ENCODE results near the gene GDA. TPM values are rescaled to one million over a fixed set of nuclear protein-coding genes. Genes with fewer than 3 reads are reported as not detected.

Gene GDA
- total RNA-seq, 1 experiment from 2014 or later, result 49.4 TPM

DNA sequence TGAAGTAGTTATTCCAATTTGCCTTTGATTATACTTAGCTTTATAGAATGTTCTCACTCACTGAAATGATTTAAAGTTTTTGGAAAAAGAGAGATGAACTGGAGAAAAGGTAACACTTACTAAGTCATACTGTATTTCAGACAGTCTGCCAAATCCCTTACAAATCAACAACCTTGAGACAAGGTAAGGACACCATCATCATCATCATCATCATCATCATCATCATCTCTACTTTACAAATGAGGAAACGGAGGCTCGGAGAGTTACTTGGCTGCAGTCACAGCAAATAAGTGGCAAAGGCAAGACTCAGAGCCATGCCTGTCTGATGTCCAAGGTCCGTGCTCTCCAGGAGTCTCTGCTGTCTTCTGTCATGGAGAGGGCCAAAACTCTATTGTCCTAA is 9.4 kb downstream of the GDA start:
- TF ChIP-seq, protein P1, sequence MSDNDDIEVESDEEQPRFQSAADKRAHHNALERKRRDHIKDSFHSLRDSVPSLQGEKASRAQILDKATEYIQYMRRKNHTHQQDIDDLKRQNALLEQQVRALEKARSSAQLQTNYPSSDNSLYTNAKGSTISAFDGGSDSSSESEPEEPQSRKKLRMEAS (IDR thresholded peaks at IDR 0.05), result no peak
- TF ChIP-seq POLR2A (IDR thresholded peaks at IDR 0.05; ENCODE audit: borderline replicate concordance, extremely low read depth, insufficient read depth, insufficient read length), result no peak
- H3K4me1 ChIP-seq (ENCODE audit: control insufficient read depth in 1 of 2, insufficient read depth in 2 of 2, low read length in 2 of 2), result peaks cover 21 to 31% of the 10 kb centered on the region in 2 experiments
- BruUV-seq (replicated peaks), result no TSS peak
- H4K20me1 ChIP-seq (ENCODE audit: insufficient read depth), result peaks cover 15% of the 10 kb centered on the region; the same call in 1 of the 2 replicates
- no peaks in the 10 kb centered on the region for H3K9me2 ChIP-seq (ENCODE audit: insufficient read depth)
- H3K4me3 ChIP-seq (replicated peaks in 1 of 2; ENCODE audit: low read depth in 1 of 2, low read length in 2 of 2), result no peak overlapping the region
- H2AFZ ChIP-seq (ENCODE audit: low read depth, low read length, poor library complexity, severe bottlenecking), result no peak overlapping the region
- no peaks in the 10 kb centered on the region for H3K9me3 ChIP-seq (ENCODE audit: control insufficient read depth in 1 of 2, insufficient read depth in 1 of 2, low read depth in 1 of 2, low read length in 2 of 2)
- peaks cover 91% of the 10 kb centered on the region for H3K79me2 ChIP-seq (ENCODE audit: insufficient read depth, low read length)
- H3K27ac ChIP-seq (ENCODE audit: low read depth, low read length), result no peak overlapping the region
- H3K36me3 ChIP-seq (ENCODE audit: control insufficient read depth in 1 of 2, insufficient read depth in 2 of 2, low read length in 2 of 2), result peaks cover 0 to 33% of the 10 kb centered on the region in 2 experiments; a peak in 2 of 4 replicates
- ChIA-PET POLR2A (no interaction called here), CTCF (no interaction called here), RAD21 (ENCODE audit: low non-redundant PET in 1 of 2, low total read pairs in 2 of 2, uncharacterized antibody in 2 of 2, unreplicated experiment in 2 of 2) (no interaction called here)
- intact Hi-C loops (cut with micrococcal nuclease), result no loop called here
- no peak overlapping the region for H3K4me2 ChIP-seq (ENCODE audit: low read length)
- ATAC-seq (no peak), DNase-seq (ENCODE audit: low read depth, low spot score) (no peak)
- no peaks in the 10 kb centered on the region for H3K27me3 ChIP-seq (ENCODE audit: insufficient read depth, low read length)
- H3K9ac ChIP-seq (ENCODE audit: low read length), result no peak overlapping the region

- RAD21 ChIA-PET (ENCODE audit: low non-redundant PET in 1 of 2, low total read pairs in 2 of 2, uncharacterized antibody in 2 of 2, unreplicated experiment in 2 of 2), result no interaction called here
- DNase-seq (ENCODE audit: low read depth, low spot score), result no peak
- no TSS peak for BruUV-seq (replicated peaks)
Observed at GRCh38 chr9:72160446-72161123, 11.3 kb downstream of the GDA start.

More at GRCh38 chr9:72160446-72161123, 11.3 kb downstream of the GDA start:
- Histone ChIP-seq H2AFZ (ENCODE audit: low read depth, low read length, poor library complexity, severe bottlenecking) (no peak overlapping the region), H3K4me2 (ENCODE audit: low read length) (no peak overlapping the region), H3K27ac (ENCODE audit: low read depth, low read length) (no peak overlapping the region), H3K79me2 (ENCODE audit: insufficient read depth, low read length) (peaks cover 84% of the 10 kb centered on the region), H3K9me3 (ENCODE audit: control insufficient read depth in 1 of 2, insufficient read depth in 1 of 2, low read depth in 1 of 2, low read length in 2 of 2) (no peaks in the 10 kb centered on the region), H3K4me1 (ENCODE audit: control insufficient read depth in 1 of 2, insufficient read depth in 2 of 2, low read length in 2 of 2) (peaks cover 6 to 27% of the 10 kb centered on the region in 2 experiments), H3K9ac (ENCODE audit: low read length) (no peak overlapping the region), H3K4me3 (replicated peaks in 1 of 2; ENCODE audit: low read depth in 1 of 2, low read length in 2 of 2) (no peak overlapping the region), H4K20me1 (ENCODE audit: insufficient read depth) (peaks cover 4% of the 10 kb centered on the region; the same call in 1 of the 2 replicates), H3K9me2 (ENCODE audit: insufficient read depth) (no peaks in the 10 kb centered on the region), H3K36me3 (ENCODE audit: control insufficient read depth in 1 of 2, insufficient read depth in 2 of 2, low read length in 2 of 2) (peaks cover 0 to 33% of the 10 kb centered on the region in 2 experiments; a peak in 2 of 4 replicates), H3K27me3 (ENCODE audit: insufficient read depth, low read length) (no peaks in the 10 kb centered on the region)
- TF ChIP-seq SP1 (IDR thresholded peaks at IDR 0.05; ENCODE audit: low read depth) (no peak), JUND (IDR thresholded peaks at IDR 0.05) (no peak), FOSL1 (IDR thresholded peaks at IDR 0.05; ENCODE audit: low read depth) (no peak), POLR2AphosphoS5 (IDR thresholded peaks at IDR 0.05; ENCODE audit: low read depth, low read length) (no peak), POLR2A (IDR thresholded peaks at IDR 0.05; ENCODE audit: borderline replicate concordance, extremely low read depth, insufficient read depth, insufficient read length) (no peak), ZNF274 (IDR thresholded peaks at IDR 0.05; ENCODE audit: low read depth, low read length) (no peak), CTCF (IDR thresholded peaks at IDR 0.05 in 2 of 3, conservative IDR thresholded peaks at IDR 0.05 in 1 of 3; ENCODE audit: borderline replicate concordance in 1 of 3, insufficient read depth in 1 of 3, low read depth in 2 of 3, low read length in 2 of 3) (no peak), SIN3A (IDR thresholded peaks at IDR 0.05; ENCODE audit: low read depth) (no peak)
- TF ChIP-seq, protein P2, sequence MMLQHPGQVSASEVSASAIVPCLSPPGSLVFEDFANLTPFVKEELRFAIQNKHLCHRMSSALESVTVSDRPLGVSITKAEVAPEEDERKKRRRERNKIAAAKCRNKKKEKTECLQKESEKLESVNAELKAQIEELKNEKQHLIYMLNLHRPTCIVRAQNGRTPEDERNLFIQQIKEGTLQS (IDR thresholded peaks at IDR 0.05), result no peak
- TF ChIP-seq, protein P3, sequence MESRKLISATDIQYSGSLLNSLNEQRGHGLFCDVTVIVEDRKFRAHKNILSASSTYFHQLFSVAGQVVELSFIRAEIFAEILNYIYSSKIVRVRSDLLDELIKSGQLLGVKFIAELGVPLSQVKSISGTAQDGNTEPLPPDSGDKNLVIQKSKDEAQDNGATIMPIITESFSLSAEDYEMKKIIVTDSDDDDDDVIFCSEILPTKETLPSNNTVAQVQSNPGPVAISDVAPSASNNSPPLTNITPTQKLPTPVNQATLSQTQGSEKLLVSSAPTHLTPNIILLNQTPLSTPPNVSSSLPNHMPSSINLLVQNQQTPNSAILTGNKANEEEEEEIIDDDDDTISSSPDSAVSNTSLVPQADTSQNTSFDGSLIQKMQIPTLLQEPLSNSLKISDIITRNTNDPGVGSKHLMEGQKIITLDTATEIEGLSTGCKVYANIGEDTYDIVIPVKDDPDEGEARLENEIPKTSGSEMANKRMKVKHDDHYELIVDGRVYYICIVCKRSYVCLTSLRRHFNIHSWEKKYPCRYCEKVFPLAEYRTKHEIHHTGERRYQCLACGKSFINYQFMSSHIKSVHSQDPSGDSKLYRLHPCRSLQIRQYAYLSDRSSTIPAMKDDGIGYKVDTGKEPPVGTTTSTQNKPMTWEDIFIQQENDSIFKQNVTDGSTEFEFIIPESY (IDR thresholded peaks at IDR 0.05; ENCODE audit: extremely low read depth, insufficient replicate concordance, low read length), result no peak
- TF ChIP-seq, protein P1 (IDR thresholded peaks at IDR 0.05), result no peak
- POLR2A ChIA-PET, result no interaction called here
- intact Hi-C loops (cut with micrococcal nuclease), result no loop called here
- no peak for ATAC-seq
- CTCF ChIA-PET, result interaction anchor here (1.0 kb wide), 1 partner anchor 43 kb away, joined by 3 read pairs; no protein-coding TSS in a partner anchor
